K562 (cell line): ENCODE results near the gene RPP21. TPM values are rescaled to one million over a fixed set of nuclear protein-coding genes. Genes with fewer than 3 reads are reported as not detected.

Experiments
- ATAC-seq: fragments of 200-7000 bp; cut with Tn5 transposase; 3 replicates; pipeline ENCODE4 v1.9.1; 2020; ENCODE audit warnings: moderate library complexity
- BruUV-seq: library from RNA; stranded (reverse); fragments of 400-500 nt; replicated peaks from 2 replicates; lab custom pipeline; 2021; lab: Mats Ljungman, UMichigan
- CTCF ChIA-PET: fragments of 300-600 bp; formaldehyde crosslinking; extraction: SDS; loops from one replicate; lab custom pipeline; 2021; ENCODE audit warnings: low intra/inter-chr PET ratio; lab: Yijun Ruan, JAX
- POLR2A ChIA-PET: fragments of 300-600, 350-650 bp; sonication (Branson Sonifier 250); formaldehyde crosslinking; extraction: SDS; loops from one replicate; lab custom pipeline; 2021; ENCODE audit warnings: antibody characterized with exemption, inconsistent platforms; lab: Yijun Ruan, JAX
- DNase-seq, 4 experiments: peaks; one replicate each; pipeline versions ENCODE4 v3.0.0 to v3.0.0-alpha.2; 2011 to 2018; ENCODE audit warnings: low spot score in 3 of 4, mixed read lengths in 3 of 4; ENCODE audit errors: extremely low read depth in 1 of 4
- FAIRE-seq: peaks from 2 replicates; lab custom pipeline; 2011; peaks lifted over from hg19 to GRCh38; lab: Jason Lieb, UNC
- H2AFZ ChIP-seq: 2 replicates; pipeline ENCODE4 v1.6.0; 2011; ENCODE audit warnings: low read depth, low read length, control low read depth, inconsistent platforms
- H3K27ac ChIP-seq: fragments of 200-600 bp; 3 replicates; pipeline ENCODE4 v1.8.0; 2011; ENCODE audit warnings: low read depth, mild to moderate bottlenecking, control low read depth, inconsistent platforms, low read length, moderate library complexity, mixed read lengths; ENCODE audit errors: extremely low read depth
- H3K27me3 ChIP-seq, 2 experiments: fragments of 300-600 bp in 1 of 2; 2 replicates in 1 of 2; 3 replicates in 1 of 2; pipeline versions ENCODE4 v1.6.0 to v1.8.0; 2011; ENCODE audit warnings: inconsistent platforms in 2 of 2, low read length in 2 of 2, mild to moderate bottlenecking in 1 of 2, mixed read lengths in 1 of 2, moderate library complexity in 1 of 2; ENCODE audit not compliant: control insufficient read depth in 2 of 2, insufficient read depth in 2 of 2
- H3K36me3 ChIP-seq: fragments of 300-600 bp; 3 replicates; pipeline ENCODE4 v1.8.0; 2011; ENCODE audit warnings: mild to moderate bottlenecking, low read length, inconsistent platforms; ENCODE audit not compliant: control insufficient read depth, insufficient read depth
- H3K4me1 ChIP-seq, 2 experiments: fragments of 200-600 bp in 1 of 2; replicated peaks in 1 of 2; 2 replicates in 1 of 2; 3 replicates in 1 of 2; pipeline versions ENCODE4 v1.5.1 to v1.8.0; 2011; ENCODE audit warnings: inconsistent platforms in 2 of 2, low read length in 2 of 2, mild to moderate bottlenecking in 1 of 2, mixed read lengths in 1 of 2, moderate library complexity in 1 of 2; ENCODE audit not compliant: control insufficient read depth in 2 of 2, insufficient read depth in 2 of 2
- H3K4me2 ChIP-seq: 2 replicates; pipeline ENCODE4 v1.6.1; 2011; ENCODE audit warnings: low read length, control low read depth, inconsistent platforms, mixed read lengths; ENCODE audit not compliant: insufficient read depth
- H3K4me3 ChIP-seq: fragments of 200-600 bp; sonication (generic), shearing (Covaris generic); 2 replicates; pipeline ENCODE4 v1.5.1; 2016; ENCODE audit warnings: control low read depth, inconsistent platforms
- H3K79me2 ChIP-seq: fragments of 200-600 bp; 3 replicates; pipeline ENCODE4 v1.8.0; 2011; ENCODE audit warnings: low read length, inconsistent platforms; ENCODE audit not compliant: control insufficient read depth, insufficient read depth
- H3K9ac ChIP-seq, 2 experiments: 2 replicates each; pipeline versions ENCODE4 v1.6.0 to v1.6.1; 2011; ENCODE audit warnings: low read depth in 2 of 2, low read length in 2 of 2, control low read depth in 1 of 2, inconsistent platforms in 1 of 2, mild to moderate bottlenecking in 1 of 2, mixed read lengths in 1 of 2; ENCODE audit not compliant: insufficient read depth in 1 of 2
- H3K9me1 ChIP-seq: one replicate; pipeline ENCODE4 v1.6.0; 2011; ENCODE audit warnings: inconsistent platforms, mild to moderate bottlenecking, low read length, moderate library complexity; ENCODE audit not compliant: control insufficient read depth, insufficient read depth
- H3K9me3 ChIP-seq: replicated peaks from 2 replicates; pipeline ENCODE4 v1.5.1; 2011; ENCODE audit warnings: low read depth, low read length, inconsistent platforms; ENCODE audit not compliant: control insufficient read depth, insufficient read depth
- H4K20me1 ChIP-seq: replicated peaks from 2 replicates; pipeline ENCODE4 v1.6.1; 2011; ENCODE audit warnings: low read length, inconsistent platforms, mixed read lengths; ENCODE audit not compliant: control insufficient read depth, insufficient read depth
- CEBPG ChIP-seq, 3 experiments: fragments of 200-800 bp in 1 of 3; sonication (Bioruptor generic) in 1 of 3; sonication (generic) in 1 of 3; formaldehyde crosslinking in 1 of 3; IDR thresholded peaks in 2 of 3; conservative IDR thresholded peaks in 1 of 3; 2 replicates each; pipeline versions ENCODE4 v1.6.1 to v1.8.0; 2016 to 2022; ENCODE audit warnings: missing compliant biosample characterization in 2 of 3, missing genetic modification characterization in 2 of 3, mild to moderate bottlenecking in 1 of 3, missing genetic modification reagents in 1 of 3
- MAFF ChIP-seq: IDR thresholded peaks from 2 replicates; pipeline ENCODE4 v1.6.1; 2012; ENCODE audit warnings: low read length, improper control_type of control experiment
- MXI1 ChIP-seq: IDR thresholded peaks from 2 replicates; pipeline ENCODE4 v1.6.1; 2011; ENCODE audit warnings: low read depth, mild to moderate bottlenecking, improper control_type of control experiment, low read length
- U2AF1 ChIP-seq: fragments of 200-400 bp; formaldehyde crosslinking; optimal IDR thresholded peaks from 2 replicates; pipeline ENCODE3; 2017; ENCODE audit warnings: mild to moderate bottlenecking, low read depth, low read length, moderate library complexity
- WGBS: fragments of 100-300 bp; shearing (Covaris generic); methylation state at CpG from one replicate; pipeline ENCODE4 v1.1.6; 2016; ENCODE audit warnings: low coverage, mixed read lengths; ENCODE audit not compliant: insufficient coverage; ENCODE audit errors: missing lambda C conversion rate; 5-methylcytosine and 5-hydroxymethylcytosine counted together
- in situ Hi-C: fragments of 300-500 bp; cut with MboI; formaldehyde crosslinking; loops from 4 replicates; pipeline ENCODE4 v1.15.0; 2018; ENCODE audit warnings: inconsistent platforms, mixed read lengths
- intact Hi-C: fragments of 100-400 bp; cut with micrococcal nuclease; formaldehyde crosslinking; loops from 2 replicates; pipeline ENCODE4 v1.14.2; 2022
- polyA plus RNA-seq, 8 experiments: library from polyadenylated mRNA; depleted of rRNA in 4 of 8; stranded (reverse) in 5 of 8; unstranded in 3 of 8; fragments of >200 nt; fragmentation: Nextera tagmentation in 2 of 8; fragmentation: Illumina TruSeq in 1 of 8; extraction: Ambion mirVana in 2 of 8; extraction: Trizol in 1 of 8; gene quantifications; 2 replicates each; pipeline versions ENCODE4 v1.2.1 to v1.2.3, GENCODE V29; 2011 to 2014; ENCODE audit warnings: inconsistent platforms in 1 of 8, missing spikeins in 1 of 8
- total RNA-seq, 7 experiments: library from RNA; depleted of rRNA in 6 of 7; stranded (reverse); fragments of >200 nt in 6 of 7; fragmentation: Illumina TruSeq in 2 of 7; extraction: Trizol in 2 of 7; gene quantifications; 2 replicates each; pipeline versions ENCODE4 v1.2.1 to v1.2.3, GENCODE V29; 2011 to 2021; ENCODE audit warnings: low replicate concordance in 1 of 7
- TF ChIP-seq, protein P1 (sequence below): fragments of 250-450 bp; sonication (Bioruptor Pico); IDR thresholded peaks from 2 replicates; pipeline ENCODE4 v1.4.0; 2020; ENCODE audit warnings: mild to moderate bottlenecking
- TF ChIP-seq, protein P2 (sequence below): sonication (generic); formaldehyde crosslinking; IDR thresholded peaks from 2 replicates; pipeline ENCODE4 v1.8.1; 2023; ENCODE audit warnings: mild to moderate bottlenecking, missing genetic modification reagents

RPP21 gene
- total and polyA plus RNA-seq, 9 of the 15 experiments (the other 6 are each of a cell fraction or from before 2014, with no cell fraction given): 62.1 to 362 (median 166) TPM

DNA sequence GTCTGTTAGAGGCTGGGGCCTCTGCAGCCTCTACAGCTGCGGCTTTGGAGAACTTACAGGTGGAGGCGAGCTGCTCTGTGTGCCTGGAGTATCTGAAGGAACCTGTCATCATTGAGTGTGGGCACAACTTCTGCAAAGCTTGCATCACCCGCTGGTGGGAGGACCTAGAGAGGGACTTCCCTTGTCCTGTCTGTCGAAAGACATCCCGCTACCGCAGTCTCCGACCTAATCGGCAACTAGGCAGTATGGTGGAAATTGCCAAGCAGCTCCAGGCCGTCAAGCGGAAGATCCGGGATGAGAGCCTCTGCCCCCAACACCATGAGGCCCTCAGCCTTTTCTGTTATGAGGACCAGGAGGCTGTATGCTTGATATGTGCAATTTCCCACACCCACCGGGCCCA lies 15.6 kb upstream of the RPP21 start:
- no peak overlapping the region for H2AFZ ChIP-seq
- H3K27ac ChIP-seq: no peak overlapping the region
- in situ Hi-C loops: no loop called here
- peaks cover 37% of the 10 kb centered on the region for H3K79me2 ChIP-seq
- no peaks in the 10 kb centered on the region for H3K9me3 ChIP-seq
- TF ChIP-seq, protein P1, sequence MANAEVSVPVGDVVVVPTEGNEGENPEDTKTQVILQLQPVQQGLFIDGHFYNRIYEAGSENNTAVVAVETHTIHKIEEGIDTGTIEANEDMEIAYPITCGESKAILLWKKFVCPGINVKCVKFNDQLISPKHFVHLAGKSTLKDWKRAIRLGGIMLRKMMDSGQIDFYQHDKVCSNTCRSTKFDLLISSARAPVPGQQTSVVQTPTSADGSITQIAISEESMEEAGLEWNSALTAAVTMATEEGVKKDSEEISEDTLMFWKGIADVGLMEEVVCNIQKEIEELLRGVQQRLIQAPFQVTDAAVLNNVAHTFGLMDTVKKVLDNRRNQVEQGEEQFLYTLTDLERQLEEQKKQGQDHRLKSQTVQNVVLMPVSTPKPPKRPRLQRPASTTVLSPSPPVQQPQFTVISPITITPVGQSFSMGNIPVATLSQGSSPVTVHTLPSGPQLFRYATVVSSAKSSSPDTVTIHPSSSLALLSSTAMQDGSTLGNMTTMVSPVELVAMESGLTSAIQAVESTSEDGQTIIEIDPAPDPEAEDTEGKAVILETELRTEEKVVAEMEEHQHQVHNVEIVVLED (CRISPR knock-in tag): no peak
- TF ChIP-seq CEBPG (CRISPR knock-in tag; IDR thresholded peaks at IDR 0.05) (peak; percentile 69), CEBPG (tag; conservative IDR thresholded peaks at IDR 0.05 in 1 of 2, IDR thresholded peaks at IDR 0.05 in 1 of 2) (peak in 1 of 2 experiments; percentile 35; a peak in 1 of 4 replicates), MAFF (no peak), MXI1 (no peak), U2AF1 (no peak)
- TF ChIP-seq, protein P2, sequence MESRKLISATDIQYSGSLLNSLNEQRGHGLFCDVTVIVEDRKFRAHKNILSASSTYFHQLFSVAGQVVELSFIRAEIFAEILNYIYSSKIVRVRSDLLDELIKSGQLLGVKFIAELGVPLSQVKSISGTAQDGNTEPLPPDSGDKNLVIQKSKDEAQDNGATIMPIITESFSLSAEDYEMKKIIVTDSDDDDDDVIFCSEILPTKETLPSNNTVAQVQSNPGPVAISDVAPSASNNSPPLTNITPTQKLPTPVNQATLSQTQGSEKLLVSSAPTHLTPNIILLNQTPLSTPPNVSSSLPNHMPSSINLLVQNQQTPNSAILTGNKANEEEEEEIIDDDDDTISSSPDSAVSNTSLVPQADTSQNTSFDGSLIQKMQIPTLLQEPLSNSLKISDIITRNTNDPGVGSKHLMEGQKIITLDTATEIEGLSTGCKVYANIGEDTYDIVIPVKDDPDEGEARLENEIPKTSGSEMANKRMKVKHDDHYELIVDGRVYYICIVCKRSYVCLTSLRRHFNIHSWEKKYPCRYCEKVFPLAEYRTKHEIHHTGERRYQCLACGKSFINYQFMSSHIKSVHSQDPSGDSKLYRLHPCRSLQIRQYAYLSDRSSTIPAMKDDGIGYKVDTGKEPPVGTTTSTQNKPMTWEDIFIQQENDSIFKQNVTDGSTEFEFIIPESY (CRISPR knock-in tag): peak; percentile 54; the same call in 1 of the 2 replicates
- peaks cover 14 to 15% of the 10 kb centered on the region in 2 experiments for H3K4me1 ChIP-seq
- peaks cover 55% of the 10 kb centered on the region for H3K36me3 ChIP-seq
- no peak for DNase-seq
- FAIRE-seq: no peak
- no peak overlapping the region for H3K4me2 ChIP-seq
- 94% methylated on average over 12 of the region's 12 CpGs for WGBS
- H3K9me1 ChIP-seq: no peaks in the 10 kb centered on the region
- no TSS peak for BruUV-seq
- H3K9ac ChIP-seq: peak overlapping the region in 1 of 2 experiments; percentile 11; a peak in 1 of 4 replicates
- POLR2A ChIA-PET: no interaction called here
- CTCF ChIA-PET: no interaction called here
- intact Hi-C loops: no loop called here
- H4K20me1 ChIP-seq: peaks cover 9% of the 10 kb centered on the region
- H3K27me3 ChIP-seq: no peaks in the 10 kb centered on the region
- no peak overlapping the region for H3K4me3 ChIP-seq
- no peak for ATAC-seq
